ENCODE data around the gene ZNF281.
A peak's percentile ranks its signal among the peaks of the same experiment; 100 is the strongest.
"Not testable (repeated sequence)": the region's sequence is repeated elsewhere in the genome, so short reads cannot be mapped to it uniquely, and the experiment has no call there.

Gene ZNF281

GRCh38 chr1:200432586-200432985 is 22.8 kb upstream of the ZNF281 start:
- DNase-seq (ENCODE audit: low read depth, low spot score) = no peak

- no peak for DNase-seq (ENCODE audit: low read depth, low spot score)
Measured at GRCh38 chr1:200429221-200429751, 19.4 kb upstream of the ZNF281 start.

DNA sequence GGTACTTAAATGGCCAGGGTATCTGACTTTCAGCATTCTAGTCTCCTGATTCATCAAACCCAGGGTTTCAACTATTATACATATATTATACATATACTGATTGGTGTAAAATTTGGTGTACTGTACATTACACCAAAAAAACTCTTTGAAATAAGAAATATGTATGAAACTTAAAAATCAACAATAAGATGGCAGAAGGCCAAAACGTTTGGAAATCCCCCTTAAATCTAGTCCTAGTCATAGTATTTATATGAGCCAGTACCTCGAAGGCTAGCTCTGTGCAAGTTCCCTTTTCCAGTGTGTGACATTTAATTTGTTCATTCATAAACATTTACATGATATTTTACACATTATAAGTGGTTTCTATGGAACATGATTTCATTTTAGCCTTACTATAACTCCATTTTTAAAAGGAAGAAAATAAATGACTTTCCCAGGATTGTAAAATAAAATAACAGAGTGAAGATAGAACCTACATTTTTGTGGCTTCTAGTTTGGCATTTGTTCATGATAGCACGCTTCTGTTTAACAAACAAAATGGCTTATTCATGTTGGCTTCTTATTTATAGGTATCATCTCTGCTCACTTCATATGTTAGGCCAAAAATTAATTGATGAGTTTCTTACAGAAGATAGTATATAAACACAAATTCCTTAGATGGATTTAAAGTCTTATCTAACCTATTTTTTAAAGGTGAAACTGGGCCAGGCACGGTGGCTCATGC is 18.8 kb upstream of the ZNF281 start:
- no peak for DNase-seq (ENCODE audit: low read depth, low spot score)

DNA sequence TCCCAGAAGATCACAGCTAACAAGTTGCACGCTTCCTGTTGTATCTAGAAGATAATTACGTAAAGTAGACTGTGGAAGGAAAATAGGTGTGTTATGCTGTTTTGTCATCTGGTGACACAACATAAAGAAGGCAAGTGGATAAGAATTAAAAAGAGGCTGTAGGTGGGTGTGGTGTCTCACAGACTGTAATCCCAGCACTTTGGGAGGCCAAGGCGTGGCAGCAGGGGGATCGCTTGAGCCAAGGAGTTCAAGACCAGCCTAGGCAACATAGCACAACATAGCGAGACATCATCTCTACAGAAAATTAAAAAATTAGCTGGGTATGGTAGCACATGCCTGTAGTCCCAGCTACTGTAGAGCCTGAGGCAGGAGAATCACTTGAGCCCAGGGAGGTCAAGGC is 17.9 kb upstream of the ZNF281 start:
- DNase-seq (ENCODE audit: low read depth, low spot score) = no peak

- no peak for DNase-seq (ENCODE audit: low read depth, low spot score)
Measured at GRCh38 chr1:200426196-200426595, 16.4 kb upstream of the ZNF281 start.

- DNase-seq (ENCODE audit: low read depth, low spot score) = no peak
Measured at GRCh38 chr1:200423235-200423634, 13.4 kb upstream of the ZNF281 start.

DNA sequence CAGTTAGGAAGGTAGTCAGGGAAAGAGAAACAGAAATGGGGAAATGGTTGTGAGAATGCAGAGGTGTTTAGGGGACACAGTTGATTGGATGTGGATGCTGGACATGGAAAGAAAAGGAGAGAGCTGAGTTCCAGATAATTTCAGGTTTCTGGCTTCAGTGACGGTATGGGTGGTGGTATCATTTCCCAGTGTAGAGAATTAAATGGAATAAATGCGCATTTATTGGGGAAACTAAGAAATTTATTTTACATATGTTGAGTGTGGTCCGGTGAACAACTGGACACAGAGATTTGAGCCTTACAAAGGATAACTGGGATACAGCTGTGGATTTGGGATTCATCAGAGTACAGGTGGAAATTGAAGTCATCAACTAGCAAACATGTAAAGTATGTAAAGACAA is 12.4 kb upstream of the ZNF281 start:
- no peak for DNase-seq (ENCODE audit: low read depth, low spot score)

- no peak for DNase-seq (ENCODE audit: low read depth, low spot score)
Measured at GRCh38 chr1:200415789-200416593, 6.2 kb upstream of the ZNF281 start.

DNA sequence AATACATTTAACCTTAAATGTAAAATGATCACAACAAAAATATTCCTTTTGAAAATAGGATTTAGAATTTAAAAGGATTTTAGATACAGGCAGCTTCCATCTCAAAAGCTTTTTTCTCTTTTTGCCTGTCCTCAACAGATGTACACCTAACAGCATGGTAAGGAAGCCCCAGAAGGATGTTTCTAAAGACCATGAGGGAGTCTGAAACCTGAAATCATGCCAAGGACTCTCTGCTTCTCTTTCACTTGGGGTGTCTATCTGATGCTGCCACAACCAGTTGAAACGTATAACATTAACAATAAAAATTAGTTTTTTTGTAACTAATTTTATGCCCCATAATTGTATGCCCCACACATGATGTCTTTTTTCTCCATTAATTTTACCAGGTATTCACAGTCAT is 5.4 kb upstream of the ZNF281 start:
- DNase-seq (ENCODE audit: low read depth, low spot score) = no peak

- no peak for DNase-seq (ENCODE audit: low read depth, low spot score)
Measured at GRCh38 chr1:200414657-200415056, 4.8 kb upstream of the ZNF281 start.

DNA sequence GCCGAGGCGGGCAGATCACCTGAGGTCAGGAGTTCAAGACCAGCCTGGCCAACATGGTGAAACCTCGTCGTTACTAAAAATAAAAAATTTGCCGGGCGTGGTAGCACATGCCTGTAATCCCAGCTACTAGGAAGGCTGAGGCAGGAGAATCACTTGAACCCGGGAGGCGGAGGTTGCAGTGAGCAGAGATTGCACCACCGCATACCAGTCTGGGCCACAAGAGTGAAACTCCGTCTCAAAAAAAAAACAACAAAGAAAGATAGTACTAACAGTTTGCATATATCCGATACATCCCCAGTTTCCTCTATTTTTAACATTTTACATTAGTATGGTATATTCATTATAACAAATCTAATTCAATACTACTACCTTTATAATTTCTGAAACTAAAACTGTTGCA is 3.9 kb upstream of the ZNF281 start:
- DNase-seq (ENCODE audit: low read depth, low spot score) = not testable (repeated sequence)

- peak; percentile 86 for DNase-seq (ENCODE audit: low read depth, low spot score)
Measured at GRCh38 chr1:200411406-200412257, 1.8 kb upstream of the ZNF281 start.

DNA sequence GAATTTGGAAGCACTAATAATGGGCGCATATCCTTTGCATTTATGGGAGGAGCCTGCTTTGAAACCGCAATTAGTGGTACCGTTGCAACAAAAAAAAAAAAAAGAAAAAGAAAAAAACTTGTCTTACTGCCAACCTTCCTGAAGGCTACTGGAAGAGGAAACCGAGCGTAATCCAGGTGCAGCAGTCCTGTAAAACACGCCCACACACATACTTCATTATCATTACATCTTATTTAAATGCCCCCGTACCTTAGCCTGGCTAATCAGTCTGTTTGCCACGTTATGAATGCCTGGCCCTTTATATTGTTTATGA is 686 bp upstream of the ZNF281 start:
- DNase-seq (ENCODE audit: low read depth, low spot score) = peak; percentile 50

DNA sequence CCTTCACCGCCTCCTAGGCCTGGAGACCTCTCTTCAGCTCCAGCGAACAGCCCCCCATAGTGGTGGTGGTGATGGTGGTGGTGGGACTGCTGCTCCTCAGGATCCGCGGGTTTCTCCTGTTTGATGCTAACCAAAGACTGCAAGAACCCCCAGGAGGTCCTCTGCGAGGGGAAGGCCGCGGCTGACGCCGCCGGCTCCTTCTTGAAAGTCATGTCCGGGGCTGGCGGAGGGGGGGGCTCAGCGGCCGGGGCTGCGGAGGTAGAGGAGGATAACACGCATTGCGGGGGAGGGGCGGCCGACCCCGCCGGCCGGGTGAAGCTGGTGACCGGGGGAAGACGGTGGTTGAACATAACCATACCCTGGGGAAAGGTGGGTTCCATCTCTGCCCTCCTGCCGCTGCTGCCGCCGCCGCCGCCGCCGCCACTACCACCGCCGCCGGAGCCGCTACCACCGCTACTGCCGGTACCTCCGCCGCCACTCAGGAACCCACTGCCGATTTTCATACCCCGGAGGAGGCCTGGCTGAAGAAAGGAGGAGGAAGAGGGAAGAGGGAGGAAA is 554 bp downstream of the ZNF281 start:
- no peak for DNase-seq (ENCODE audit: low read depth, low spot score)

- DNase-seq (ENCODE audit: low read depth, low spot score) = no peak
Measured at GRCh38 chr1:200406161-200406797, 3.6 kb downstream of the ZNF281 start.

GRCh38 chr1:200405264-200405663 is 4.6 kb downstream of the ZNF281 start:
- DNase-seq (ENCODE audit: low read depth, low spot score) = no peak

DNA sequence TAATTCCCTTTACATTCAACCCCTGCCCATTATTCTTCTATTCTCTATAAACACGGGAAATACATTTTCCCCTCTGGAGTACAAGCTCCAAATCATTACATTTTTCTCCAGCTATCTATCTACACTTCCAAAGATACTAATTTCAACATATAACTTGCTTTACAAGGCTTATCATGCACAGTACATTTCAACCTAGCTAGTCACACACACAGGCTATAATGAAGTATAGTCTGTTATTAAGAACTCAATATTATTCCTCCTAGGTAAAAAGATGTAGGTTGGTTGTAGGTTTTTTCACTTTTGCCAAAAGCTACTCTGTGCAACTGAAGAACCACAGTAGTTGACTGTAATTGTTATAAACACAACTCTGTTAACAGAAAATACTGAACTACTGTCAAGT is 8.1 kb downstream of the ZNF281 start:
- DNase-seq (ENCODE audit: low read depth, low spot score) = no peak

DNA sequence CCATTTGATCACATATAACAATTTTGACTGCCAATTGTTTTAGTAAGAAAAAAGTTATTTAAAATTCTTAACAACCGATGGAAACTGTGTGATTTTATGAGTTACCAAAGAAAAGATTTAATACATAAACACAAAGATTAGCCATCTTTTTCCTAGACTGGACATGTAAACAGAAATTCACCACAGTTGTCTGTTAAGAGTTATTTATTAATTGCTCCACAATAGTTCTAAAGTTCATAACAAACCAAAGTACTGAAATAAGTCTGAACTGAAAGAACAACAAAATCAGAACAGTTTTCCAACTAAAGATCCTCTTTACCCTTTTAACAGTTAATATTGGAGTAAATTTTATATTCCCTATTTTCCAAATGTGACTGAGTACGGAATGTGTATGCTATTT is 8.6 kb downstream of the ZNF281 start:
- DNase-seq (ENCODE audit: low read depth, low spot score) = no peak

- DNase-seq (ENCODE audit: low read depth, low spot score) = no peak
Measured at GRCh38 chr1:200400556-200400955, 9.3 kb downstream of the ZNF281 start.

- no peak for DNase-seq (ENCODE audit: low read depth, low spot score)
Measured at GRCh38 chr1:200399860-200400259, 10.0 kb downstream of the ZNF281 start.

DNA sequence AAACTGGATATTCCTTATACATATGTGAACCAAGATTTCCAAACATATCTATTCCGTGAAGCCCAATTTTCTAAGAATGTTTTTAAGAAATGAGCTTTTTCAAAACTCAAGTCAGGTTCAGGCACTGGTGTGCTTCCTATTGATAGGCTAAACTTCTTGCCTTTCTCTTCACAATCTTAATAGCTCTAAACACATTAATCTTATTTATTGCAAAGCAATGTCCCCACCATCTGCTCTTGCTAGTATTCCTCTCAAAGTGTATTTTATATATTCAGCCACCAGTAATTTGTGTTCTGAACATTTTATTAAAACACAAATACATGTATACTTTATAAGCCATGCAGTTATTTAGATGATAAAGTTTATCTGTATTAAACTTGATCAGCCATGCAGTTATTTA is 11.5 kb downstream of the ZNF281 start:
- no peak for DNase-seq (ENCODE audit: low read depth, low spot score)
